ENCODE results near the gene SYNGR2.

SYNGR2 gene, protein sequence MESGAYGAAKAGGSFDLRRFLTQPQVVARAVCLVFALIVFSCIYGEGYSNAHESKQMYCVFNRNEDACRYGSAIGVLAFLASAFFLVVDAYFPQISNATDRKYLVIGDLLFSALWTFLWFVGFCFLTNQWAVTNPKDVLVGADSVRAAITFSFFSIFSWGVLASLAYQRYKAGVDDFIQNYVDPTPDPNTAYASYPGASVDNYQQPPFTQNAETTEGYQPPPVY

DNA sequence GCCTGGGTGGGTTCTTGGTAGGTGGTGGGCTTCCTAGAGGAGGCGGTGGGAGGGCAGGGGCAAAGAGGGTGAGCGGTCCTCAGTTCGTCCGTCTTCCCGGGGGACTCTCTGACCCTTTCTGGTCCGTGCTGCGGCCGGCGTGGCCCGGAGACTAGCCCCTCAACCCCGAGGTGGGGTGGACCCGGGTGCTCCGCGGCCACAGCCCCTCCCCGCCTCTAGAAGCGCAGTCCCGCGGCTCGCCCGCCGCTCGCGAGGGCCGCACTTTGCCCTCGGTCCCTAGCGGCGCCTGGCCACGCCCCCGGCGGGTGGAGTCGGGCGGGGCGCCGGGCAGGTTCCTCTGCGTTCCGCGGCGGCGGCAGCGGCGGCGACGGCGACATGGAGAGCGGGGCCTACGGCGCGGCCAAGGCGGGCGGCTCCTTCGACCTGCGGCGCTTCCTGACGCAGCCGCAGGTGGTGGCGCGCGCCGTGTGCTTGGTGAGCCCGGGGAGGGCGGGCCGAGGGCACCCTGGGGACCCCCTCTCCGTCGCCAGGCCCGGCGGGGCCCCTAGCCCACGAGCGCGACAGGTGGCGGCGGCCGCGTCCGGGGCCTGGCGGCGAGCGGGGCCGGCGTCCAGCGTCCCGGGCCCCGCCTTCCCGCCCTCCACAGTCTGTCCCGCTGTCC lies at the start of gene SYNGR2:
TSS of gene SYNGR2 (plus strand) at position 340 of the 661 bp plus-strand sequence. CDS start at position 376, 36 bp downstream.
- DNase-seq (ENCODE audit: low spot score): peak; percentile 82

DNA sequence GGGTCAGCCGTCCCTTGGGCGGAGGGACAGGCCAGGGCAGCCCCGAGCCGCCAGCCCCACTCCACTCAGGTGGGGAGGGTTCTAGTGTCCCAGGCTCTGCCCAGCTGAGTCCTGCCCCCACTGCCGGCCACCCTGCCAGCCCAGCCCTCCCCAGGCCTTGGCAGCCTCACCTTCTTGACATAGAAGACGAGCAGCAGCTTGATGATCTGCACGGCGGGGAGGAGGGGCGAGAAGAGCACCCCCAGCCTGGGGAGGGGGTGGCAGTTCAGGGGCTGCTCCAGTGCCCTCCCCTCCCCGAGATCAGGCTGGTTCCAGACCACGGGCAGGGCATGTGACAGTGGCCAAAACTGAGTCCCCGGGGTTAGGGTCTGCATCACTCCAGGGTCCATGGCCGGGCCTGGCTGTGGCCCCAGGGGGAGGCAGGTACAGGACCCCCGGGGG lies 49.6 kb upstream of the SYNGR2 start:
- DNase-seq (ENCODE audit: low spot score): no peak

DNA sequence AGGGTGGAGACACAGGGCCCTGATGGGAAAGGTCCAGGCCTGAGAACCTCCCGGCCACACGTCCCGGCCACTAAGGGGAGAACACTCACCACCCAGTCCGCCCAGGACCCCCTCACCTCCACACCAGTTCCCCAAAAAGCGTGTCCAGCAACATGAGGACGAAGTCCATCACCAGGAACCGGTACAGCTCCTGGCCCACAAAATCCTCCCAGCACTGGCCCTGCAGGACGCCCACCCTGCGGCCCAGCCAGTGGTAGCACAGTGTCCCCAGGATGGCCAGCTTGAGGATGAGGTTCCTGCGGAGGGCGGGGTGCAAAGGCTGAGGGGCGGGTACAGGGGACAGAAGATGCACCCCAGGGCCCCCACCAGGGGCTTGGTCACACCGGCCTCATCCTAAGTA lies 47.8 kb upstream of the SYNGR2 start:
- DNase-seq (ENCODE audit: low spot score): no peak

DNA sequence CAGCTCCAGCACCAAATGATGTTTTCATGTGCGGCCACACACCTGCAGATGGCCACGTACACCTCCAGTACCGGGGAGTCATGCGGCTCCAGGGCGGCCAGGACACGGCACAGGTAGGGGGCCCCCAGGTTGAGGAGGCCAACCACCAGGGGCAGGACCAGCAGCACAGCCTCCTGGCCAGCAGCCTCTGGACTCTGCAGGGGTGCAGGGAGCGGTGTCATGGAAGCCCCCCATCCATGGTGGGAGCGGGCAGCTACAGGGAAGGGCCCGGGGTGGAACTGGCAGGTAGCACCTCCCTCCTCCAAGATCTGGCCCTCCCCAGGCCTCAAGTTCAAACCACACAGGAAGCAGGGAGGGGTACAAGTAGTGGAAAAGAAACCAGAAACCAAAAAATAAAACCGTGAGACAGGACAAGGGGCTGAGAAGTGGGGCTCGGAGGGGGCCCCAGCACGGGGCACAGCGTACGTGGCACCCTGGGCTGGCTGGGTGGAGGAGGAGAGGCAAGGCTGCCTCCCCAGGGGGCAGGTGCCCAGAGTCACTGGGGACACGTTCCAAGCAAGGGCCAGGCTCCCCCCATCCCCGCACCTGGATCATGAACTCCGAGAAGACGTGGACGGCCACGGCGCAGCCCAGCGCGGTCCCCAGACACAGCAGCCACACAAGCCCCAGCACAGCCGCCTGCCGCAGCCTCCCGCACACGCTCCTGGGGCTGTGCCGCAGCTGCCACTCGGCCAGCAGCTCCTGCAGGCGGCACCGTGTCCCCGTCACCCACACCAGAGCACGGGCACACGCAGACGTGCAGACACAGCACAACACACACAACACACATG lies 47.2 kb upstream of the SYNGR2 start:
- DNase-seq (ENCODE audit: low spot score): no peak

DNA sequence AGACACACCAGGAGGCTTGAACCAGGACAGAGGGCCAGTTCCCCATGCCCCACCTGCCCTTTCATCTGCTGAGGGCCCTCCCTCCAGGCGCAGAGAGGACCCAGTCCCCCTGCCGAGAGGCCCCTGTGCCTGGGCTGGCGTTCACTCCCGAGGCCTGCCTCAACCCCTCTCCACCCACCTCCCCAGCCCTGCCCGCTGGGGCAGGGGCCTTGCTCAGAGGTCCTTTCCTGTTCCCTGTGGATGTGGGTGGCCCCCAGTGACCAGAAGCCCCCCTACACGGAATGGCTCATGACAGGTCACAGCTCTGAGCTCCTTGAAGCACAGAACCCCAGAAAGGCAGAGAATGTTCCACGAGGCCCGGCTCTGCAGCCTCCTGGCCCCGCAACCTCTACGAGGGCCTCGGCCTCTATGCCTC lies 46.6 kb upstream of the SYNGR2 start:
- DNase-seq (ENCODE audit: low spot score): no peak

DNA sequence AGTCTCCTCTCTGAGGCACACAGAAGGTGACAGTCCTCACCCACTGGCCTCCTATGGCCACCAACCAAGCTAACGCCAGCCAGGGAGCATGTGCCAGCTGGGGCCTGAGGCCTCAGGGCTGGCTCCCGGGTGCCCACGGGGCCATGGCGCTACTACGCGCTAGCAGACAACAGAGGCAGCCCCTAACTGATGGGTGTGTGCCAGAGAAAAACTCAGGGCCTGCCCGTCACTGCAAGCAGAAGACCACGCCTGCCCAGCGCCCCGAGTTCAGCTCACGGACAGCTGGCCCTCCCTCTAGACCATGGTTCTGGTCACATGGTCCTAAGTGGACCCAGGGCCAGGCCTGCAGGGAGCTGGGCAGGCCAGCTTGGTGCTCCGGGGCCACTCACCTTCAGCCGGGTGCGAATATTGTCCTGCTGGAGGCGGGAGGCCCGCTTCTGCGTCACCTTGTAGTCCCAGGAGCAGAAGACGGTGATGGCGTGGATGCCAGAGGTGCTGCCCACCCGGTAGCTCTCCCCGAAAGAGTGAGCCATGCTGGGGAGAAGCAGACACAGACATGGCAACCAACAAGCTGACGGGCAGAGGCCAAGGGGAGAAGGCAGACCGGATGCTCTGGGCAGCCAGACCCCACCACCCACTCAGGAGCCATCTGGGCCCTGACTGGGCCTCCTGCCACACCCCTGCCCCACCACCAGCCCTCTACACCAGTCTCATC lies 46.0 kb upstream of the SYNGR2 start:
- DNase-seq (ENCODE audit: low spot score): no peak

DNA sequence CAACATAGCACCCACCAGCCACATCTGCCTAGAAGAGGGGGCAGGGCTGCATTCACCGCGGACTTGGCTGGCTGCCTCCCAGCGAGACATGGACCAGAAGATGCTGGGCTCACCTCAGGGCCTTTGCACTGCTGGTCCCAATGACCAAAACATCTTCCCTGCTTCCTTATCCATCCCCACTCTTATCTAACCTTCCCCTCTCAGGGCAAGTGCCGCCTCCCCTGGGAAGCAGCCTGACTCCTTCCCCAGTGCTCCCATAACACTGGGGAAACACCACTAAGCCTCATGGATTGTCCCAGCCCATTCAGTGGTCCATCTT lies 45.5 kb upstream of the SYNGR2 start:
- no peak for DNase-seq (ENCODE audit: low spot score)

DNA sequence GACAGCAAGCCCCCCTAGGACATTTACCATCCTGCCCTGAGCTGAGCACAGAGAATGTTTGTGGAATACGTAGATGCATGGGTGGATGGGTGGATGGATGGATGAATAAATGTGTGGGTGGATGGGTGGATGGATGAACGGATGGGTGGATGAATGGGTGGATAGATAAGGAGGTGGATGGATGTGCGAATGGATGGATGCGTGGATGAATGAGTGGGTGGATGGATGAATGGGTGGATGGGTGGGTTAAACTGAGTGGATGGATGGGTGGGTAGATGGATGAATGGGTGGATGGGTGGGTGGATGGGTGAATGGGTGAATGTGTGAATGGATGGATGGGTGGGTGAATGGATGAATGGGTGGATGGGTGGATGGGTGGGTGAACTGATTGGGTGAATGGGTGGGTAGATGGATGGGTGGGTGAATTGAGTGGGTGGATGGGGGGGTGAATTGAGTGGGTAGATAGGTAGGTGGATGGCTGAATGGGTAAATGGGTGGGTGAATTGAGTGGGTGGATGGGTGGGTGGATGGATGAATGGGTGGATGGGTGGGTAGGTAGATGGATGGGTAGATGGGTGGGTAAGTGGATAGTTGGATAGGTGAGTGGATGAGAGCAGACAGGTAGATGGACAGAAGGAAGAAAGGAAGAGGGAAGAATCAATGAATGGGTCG lies 45.0 kb upstream of the SYNGR2 start:
- DNase-seq (ENCODE audit: low spot score): no peak

DNA sequence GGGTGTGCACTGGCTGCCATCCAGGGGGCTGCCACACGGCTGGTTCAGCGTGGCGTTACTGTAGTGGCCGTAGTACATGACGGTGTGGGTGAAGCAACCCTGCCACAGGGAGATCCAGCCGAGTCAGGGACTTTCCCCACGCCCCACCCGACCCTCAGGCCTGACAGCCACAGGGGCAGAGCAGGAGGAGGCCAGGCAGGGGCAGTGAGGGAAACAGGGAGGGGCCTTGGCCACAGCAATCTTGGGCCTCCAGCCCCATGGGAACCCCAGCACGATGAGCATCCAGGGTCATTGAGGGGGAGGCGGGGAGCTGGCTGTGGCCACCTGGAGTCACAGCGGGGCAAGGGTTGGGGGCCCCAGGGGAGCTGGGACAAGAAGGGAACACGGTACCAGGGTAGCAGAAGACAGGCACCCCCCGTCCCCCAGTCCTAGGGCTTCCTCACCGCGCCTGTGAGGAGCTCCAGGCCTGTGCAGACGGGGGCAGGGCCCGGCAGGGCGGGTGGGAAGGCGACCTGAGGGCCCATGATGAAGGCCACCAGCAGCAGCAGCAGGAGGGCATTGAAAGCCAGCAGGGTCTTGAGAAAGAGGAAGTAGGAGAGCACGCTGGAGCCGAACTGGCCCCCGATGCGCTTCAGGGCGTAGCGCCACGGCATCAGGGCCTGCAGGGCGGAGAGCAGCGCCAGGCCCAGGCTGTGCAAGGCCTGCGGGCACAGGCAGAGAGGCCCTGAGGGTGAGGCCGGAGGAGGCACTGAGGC lies 44.1 kb upstream of the SYNGR2 start:
- peak; percentile 57 for DNase-seq (ENCODE audit: low spot score)

DNA sequence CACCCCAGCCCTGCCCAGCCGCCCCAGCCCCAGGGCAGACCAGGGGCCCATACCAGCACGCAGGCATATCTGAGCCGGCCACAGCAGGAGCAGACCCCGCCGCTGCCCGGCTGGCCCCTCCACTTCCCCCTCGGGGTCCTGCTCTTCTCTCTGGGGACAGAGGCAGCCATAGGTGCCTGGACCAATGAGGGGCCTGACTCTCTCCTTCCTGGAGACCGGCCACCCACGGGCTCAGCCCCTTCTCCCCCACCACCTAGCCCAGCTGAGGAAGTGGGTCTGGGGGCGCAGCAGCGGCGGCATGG lies 43.6 kb upstream of the SYNGR2 start:
- no peak for DNase-seq (ENCODE audit: low spot score)

GRCh38 chr17:78125138-78125913 lies 43.1 kb upstream of the SYNGR2 start:
- DNase-seq (ENCODE audit: low spot score): no peak

- DNase-seq (ENCODE audit: low spot score): no peak
Measured at GRCh38 chr17:78125976-78126894, 42.1 kb upstream of the SYNGR2 start.

DNA sequence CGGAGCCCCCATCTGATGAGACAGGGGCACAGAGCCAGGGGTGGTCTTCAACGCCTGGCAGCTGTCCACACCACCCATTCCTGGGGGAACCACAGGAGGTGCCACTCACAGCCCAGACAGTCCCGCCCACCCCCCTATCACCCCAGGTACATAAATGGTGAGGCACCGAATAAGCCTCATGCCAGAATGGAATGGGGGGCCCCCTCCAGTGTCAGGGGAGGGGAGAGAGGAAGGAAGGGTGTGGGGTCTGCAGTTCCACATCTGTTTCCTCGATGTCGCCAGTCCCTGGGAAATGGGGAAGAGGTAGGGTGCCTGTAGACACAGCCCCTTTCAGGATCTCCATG lies 41.5 kb upstream of the SYNGR2 start:
- no peak for DNase-seq (ENCODE audit: low spot score)

- DNase-seq (ENCODE audit: low spot score): peak; percentile 92
Measured at GRCh38 chr17:78127239-78127887, 41.0 kb upstream of the SYNGR2 start.

DNA sequence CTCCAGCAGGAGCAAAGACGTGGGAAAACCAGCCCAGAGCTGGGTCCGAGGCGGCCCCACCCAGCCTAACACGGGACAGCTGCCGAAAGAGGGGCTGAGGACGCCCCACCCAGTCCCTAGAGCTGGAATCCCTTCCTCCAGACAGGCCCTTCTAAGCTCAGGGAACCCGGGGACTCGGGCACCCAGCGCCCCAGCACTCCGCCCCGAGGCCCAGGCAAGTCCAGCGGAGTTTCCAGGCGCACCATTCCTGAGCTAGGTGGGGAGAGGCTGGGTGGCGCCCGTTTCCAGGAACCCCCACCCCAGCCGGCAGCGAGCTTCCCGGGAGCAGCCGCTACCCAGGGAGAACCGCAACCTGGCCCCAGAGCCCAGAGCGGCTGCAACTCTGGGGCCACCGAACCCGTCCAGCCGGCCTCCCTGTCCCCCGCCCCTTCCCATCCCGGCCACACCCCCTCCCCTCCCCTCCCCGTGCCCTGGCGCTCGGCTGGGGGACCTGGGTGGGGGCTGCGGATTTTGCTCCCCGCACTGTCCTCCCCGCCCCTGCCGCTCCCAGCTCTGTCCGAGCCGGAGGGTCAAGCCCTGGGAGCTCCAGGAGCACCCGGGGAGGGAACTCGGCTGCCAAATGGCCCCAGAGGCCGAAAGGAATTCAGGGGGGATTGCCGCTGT lies 40.4 kb upstream of the SYNGR2 start:
- DNase-seq (ENCODE audit: low spot score): no peak

GRCh38 chr17:78128551-78129350 lies 39.6 kb upstream of the SYNGR2 start, which contains the start of gene TMC6:
TSS of gene TMC6 (minus strand) at chr17:78128755. CDS start at chr17:78126832, 1,923 bp downstream.
- DNase-seq (ENCODE audit: low spot score): peak; percentile 62

DNA sequence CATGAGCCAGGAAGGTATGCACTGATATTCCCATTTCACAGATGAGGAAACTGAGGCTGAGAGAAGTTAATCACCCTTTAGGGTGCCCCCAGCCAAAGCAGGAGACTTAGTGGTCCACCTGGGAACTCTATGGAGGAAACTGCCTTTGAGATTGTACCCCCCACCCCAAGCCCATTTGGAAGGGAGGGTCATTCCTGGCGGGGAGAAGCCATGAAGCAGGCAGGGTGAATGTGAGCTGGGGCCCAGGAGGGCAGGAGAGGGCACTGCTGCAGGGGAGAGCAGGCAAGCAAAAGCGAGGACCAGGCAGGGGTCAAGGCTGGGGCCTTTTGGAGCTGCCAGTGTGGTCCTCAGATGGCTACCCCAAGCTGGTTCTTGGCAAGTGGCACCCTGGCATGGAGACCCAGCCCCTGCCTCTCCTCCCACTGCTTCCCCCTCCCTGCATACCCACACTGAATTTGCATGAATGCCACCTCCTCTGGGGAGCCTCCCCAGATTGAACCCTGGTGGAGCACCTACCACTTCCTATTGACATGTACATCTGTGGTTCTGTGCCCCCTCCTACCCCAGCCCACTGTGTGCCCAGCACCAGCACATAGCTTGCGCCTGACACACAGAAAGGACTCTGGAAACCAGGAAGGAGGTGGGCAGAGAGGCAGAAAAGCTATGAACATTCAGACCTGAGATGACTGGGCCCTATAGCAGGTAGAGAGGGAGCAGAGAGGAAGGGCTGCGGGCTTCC lies 38.9 kb upstream of the SYNGR2 start:
- DNase-seq (ENCODE audit: low spot score): no peak

Measured in Ammon's horn (tissue), 1 donor.